Middle frontal gyrus (tissue), 1 donor: ENCODE measurements around the gene DCAF8.

Experiments used
- DNase-seq: peaks from one replicate; pipeline ENCODE4 v3.0.0-alpha.2; 2015; ENCODE audit warnings: low spot score; ENCODE audit errors: extremely low spot score

The DCAF8 gene

GRCh38 chr1:160171354-160171753 is 91.0 kb downstream of the DCAF8 start:
- no peak for DNase-seq

- no peak for DNase-seq
Measured at GRCh38 chr1:160169553-160170399, 92.6 kb downstream of the DCAF8 start.

DNA sequence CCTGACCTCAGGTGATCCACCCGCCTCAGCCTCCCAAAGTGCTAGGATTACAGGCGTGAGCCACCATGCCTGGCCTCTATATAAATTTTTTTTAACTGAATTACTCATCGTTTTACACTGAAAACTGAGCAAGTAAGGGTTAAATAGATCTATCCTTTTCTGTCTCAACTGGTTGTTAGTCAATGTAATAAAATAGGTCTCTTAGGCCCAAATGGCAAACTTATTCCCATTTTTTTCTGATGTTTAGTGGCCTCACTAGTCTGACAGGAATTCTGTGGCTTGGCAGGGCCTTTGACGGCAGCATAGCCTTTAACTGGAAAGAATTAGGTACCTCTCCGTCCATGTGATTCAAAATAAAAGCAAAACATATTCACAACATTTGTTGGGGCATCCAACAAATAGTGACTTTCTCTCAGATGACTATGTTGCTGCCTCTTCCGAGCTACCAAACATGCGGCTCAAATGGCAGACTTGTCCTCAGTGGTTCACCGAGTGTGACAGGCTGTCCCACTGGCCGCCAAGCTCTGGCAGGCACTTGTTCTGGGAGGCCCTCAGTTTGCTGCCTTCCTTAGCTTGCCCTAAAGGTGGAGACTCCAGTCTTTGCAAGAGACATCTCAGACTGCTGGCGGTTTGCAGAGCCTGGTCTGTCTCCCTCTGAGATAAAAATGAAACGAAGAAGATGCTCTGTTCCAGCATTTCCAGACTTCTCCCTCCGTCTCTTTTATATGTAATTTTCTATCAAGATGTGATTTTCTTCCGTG is 93.6 kb downstream of the DCAF8 start:
- no peak for DNase-seq

DNA sequence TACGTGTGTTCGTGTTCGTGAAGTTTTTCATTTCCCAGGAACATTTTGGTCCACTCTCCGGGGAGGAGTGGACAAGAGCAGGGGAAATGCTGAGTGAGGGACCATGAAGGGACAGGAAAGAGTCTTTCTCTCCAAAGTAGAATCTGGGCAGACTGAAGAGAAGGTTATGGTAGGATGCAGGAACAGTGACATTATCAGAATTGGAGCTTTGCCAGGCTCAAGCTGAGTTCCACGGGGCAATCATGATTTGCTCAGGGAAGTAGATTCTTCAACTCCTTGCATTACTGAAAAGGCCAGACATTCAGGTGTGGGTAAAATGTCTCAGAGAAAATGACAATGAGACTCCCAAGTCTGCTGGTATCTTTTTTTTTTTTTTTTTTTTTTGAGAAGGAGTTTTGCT is 94.3 kb downstream of the DCAF8 start:
- DNase-seq, result no peak

DNA sequence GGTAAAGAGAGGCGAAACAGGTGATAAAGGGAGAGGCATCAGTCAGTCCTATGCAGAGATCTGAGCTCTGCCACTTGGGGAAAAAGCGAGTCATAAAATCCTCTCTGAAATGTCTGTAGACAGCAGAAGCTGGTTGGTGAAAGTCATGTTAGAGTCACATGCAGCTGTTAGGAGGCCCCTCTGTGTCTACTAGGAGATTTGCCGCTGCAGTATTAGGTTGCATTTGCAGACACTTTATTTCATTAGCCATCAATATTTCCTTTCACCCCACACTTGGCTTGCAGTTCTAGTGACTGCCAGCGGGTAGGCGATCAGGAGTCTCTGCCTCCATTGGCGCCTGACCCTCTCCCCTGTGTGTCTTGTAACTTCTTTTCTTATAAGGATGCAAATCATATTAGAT is 94.8 kb downstream of the DCAF8 start:
- DNase-seq, result no peak

- no peak for DNase-seq
Measured at GRCh38 chr1:160167056-160167455, 95.3 kb downstream of the DCAF8 start.

DNA sequence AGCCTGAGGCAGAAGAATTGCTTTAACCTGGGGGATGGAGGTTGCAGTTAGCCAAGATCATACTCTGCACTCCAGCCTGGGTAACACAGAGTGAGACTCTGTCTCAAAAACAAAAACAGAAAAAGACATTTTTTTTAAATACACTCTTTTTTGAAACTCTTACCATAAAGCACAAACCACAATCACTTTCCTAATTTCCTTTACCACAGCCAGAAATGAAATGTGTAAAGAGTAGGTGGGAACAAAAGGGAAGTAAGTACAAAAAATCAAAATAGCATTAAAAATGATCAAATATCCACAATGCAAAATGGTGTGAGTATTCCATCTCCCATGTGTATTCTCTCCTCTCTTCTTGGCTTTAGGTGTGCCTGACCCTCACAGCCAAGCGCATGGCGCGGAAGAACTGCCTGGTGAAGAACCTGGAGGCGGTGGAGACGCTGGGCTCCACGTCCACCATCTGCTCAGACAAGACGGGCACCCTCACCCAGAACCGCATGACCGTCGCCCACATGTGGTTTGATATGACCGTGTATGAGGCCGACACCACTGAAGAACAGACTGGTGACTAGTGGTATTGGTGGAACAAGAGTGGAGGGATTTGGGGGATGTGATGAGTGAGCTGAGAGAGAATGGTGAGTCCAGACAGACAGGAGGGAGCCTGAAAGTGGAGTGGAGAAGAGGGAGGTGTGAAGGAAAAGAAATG is 96.0 kb downstream of the DCAF8 start:
- DNase-seq, result no peak
